AG04450 (cell line): ENCODE results near the gene PLA2G6. TPM values are rescaled to one million over a fixed set of nuclear protein-coding genes. Genes with fewer than 3 reads are reported as not detected.

Source experiments
- CTCF ChIA-PET: fragments of 300-600, 350-600 bp; formaldehyde crosslinking; extraction: SDS; loops from one replicate; lab custom pipeline; 2022; ENCODE audit warnings: antibody characterized with exemption, inconsistent platforms; lab: Charles Lee
- POLR2A ChIA-PET: fragments of 350-600 bp; formaldehyde crosslinking; extraction: SDS; loops from one replicate; lab custom pipeline; 2021; ENCODE audit warnings: antibody characterized with exemption, inconsistent platforms; lab: Yijun Ruan, JAX
- DNase-seq: peaks from one replicate; pipeline ENCODE4 v3.0.0-alpha.2; 2011; ENCODE audit warnings: low read depth, low spot score
- H3K27ac ChIP-seq: one replicate; pipeline ENCODE4 v1.5.1; 2012; ENCODE audit warnings: low read depth, low read length, control low read depth
- H3K27me3 ChIP-seq: one replicate; pipeline ENCODE4 v1.6.0; 2012; ENCODE audit warnings: low read length; ENCODE audit not compliant: control insufficient read depth, insufficient read depth
- H3K4me3 ChIP-seq: 2 replicates; pipeline ENCODE4 v1.5.1; 2011; ENCODE audit warnings: mild to moderate bottlenecking, low read depth, low read length, control low read depth
- H3K9me3 ChIP-seq: 2 replicates; pipeline ENCODE4 v1.5.1; 2012; ENCODE audit warnings: low read length; ENCODE audit not compliant: control insufficient read depth, insufficient read depth
- polyA plus RNA-seq: library from polyadenylated mRNA; depleted of rRNA; stranded (reverse); fragments of >200 nt; gene quantifications from 2 replicates; pipeline ENCODE4 v1.2.3, GENCODE V29; 2011
- TF ChIP-seq, protein P1 (sequence below): IDR thresholded peaks from 2 replicates; pipeline ENCODE4 v1.5.1; 2011; ENCODE audit warnings: low read depth, low read length, control low read depth, inconsistent platforms

Gene PLA2G6
- polyA plus RNA-seq, 1 experiment = 5.0 TPM

DNA sequence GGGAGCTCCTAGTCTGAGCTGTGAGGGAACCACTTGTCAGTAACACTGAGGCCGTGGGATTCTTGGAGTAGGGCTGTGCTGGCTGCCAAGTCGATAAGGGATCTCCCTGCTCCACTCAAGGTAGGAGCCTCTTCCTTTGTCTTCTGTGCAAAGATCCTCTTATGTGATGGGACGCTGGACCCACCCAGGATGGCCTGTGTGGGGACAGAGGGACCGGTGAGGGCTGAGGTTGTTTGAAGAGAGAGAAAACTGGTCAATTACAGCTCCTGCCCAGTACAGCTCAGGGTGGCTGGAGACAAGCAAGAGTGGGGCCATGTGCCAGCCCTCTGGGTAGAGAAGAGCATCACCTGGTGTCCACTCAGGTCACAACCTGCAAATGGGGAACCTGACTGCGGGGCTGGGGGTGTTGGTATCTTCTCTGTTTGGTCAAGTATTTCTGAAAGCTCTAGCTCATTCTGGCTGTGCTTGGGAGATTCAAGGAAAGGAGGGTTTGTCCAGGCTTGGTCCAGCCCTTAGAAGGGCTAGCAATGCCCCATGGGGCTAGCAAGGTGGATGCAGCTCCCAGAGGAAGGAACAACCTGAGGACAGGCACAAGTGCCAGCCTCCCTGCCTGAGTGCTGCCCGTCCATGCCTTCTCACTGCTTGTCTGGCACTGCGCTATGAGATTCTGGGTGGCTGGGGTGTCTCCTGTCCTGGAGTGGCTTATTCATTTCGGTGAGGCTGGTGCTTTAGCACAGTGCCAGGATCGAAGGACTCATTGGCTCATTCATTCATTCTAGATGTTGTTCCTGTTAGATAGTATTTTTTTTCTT lies 43.5 kb downstream of the PLA2G6 start:
- H3K4me3 ChIP-seq = no peak overlapping the region
- H3K9me3 ChIP-seq = no peaks in the 10 kb centered on the region; the same call in 1 of the 2 replicates
- POLR2A ChIA-PET = no interaction called here
- H3K27ac ChIP-seq = no peak overlapping the region
- DNase-seq = no peak
- CTCF ChIA-PET = interaction anchor here (0.9 to 2.4 kb wide), 3 partner anchors 24 to 216 kb away, joined by 3 to 17 read pairs (median 3); no protein-coding TSS in a partner anchor
- TF ChIP-seq, protein P1, sequence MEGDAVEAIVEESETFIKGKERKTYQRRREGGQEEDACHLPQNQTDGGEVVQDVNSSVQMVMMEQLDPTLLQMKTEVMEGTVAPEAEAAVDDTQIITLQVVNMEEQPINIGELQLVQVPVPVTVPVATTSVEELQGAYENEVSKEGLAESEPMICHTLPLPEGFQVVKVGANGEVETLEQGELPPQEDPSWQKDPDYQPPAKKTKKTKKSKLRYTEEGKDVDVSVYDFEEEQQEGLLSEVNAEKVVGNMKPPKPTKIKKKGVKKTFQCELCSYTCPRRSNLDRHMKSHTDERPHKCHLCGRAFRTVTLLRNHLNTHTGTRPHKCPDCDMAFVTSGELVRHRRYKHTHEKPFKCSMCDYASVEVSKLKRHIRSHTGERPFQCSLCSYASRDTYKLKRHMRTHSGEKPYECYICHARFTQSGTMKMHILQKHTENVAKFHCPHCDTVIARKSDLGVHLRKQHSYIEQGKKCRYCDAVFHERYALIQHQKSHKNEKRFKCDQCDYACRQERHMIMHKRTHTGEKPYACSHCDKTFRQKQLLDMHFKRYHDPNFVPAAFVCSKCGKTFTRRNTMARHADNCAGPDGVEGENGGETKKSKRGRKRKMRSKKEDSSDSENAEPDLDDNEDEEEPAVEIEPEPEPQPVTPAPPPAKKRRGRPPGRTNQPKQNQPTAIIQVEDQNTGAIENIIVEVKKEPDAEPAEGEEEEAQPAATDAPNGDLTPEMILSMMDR = no peak
- no peaks in the 10 kb centered on the region for H3K27me3 ChIP-seq

DNA sequence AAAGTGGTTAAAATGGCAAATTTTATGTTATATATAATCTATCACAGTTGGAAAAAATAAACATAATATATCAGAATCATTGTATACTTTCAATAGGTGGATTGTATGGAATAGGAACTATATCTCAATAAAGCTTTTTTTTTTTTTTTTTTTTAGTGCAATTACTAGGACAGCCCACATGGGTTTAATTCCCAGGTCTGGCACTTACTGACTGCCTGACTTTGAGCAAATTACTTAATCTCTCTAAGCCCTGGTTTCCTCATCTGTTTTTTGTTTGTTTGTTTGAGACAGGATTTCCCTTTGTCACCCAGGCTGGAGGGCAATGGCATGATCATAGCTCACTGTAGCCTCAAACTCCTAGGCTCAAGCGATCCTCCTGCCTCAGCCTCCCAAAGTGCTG lies 45.0 kb downstream of the PLA2G6 start:
- DNase-seq = no peak
- no peaks in the 10 kb centered on the region; the same call in 1 of the 2 replicates for H3K9me3 ChIP-seq
- POLR2A ChIA-PET = interaction anchor here (0.5 kb wide), 1 partner anchor 146 kb away, joined by 3 read pairs; no protein-coding TSS in a partner anchor

DNA sequence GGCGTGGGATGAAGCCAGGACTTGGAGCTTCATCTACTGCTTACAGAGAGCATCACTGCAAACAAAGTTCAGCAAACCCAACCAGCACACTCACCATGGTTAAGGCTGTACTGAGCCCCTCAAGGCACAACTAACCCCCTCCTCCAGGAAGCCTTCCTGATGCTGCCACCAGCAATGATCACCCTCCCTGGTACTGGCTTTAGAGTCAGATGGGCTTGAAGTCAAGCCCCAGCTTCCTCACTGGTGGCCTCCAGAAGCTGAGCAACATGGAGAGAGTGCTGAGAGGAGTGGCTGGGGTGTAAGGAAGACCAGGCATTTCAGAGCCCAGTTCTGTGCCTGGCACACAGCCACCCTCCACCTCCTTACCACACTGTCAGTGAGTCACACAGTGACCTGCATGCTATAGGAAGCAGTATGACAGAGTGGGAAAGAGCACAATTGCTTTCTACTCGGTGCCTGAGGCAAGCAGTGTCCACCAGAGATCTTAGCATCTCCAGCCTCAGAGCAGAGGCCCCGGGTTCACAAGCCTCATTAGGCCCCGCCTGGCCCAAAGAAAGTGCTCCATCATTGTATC lies 46.4 kb downstream of the PLA2G6 start:
- H3K4me3 ChIP-seq = no peak overlapping the region
- no peaks in the 10 kb centered on the region for H3K27me3 ChIP-seq
- TF ChIP-seq, protein P1 = no peak
- H3K9me3 ChIP-seq = no peaks in the 10 kb centered on the region; the same call in 1 of the 2 replicates
- peak; percentile 39 for DNase-seq
- ChIA-PET CTCF (interaction anchor here (1.2 to 1.3 kb wide), 2 partner anchors 20 to 37 kb away, joined by 3 to 7 read pairs; no protein-coding TSS in a partner anchor), POLR2A (no interaction called here)
- peak overlapping the region; percentile 31 for H3K27ac ChIP-seq

More for the DNA sequence above, 45.0 kb downstream of the PLA2G6 start:
- CTCF ChIA-PET = interaction anchor here (2.4 kb wide), 1 partner anchor 22 kb away, joined by 17 read pairs; no protein-coding TSS in a partner anchor
- no peak overlapping the region for H3K4me3 ChIP-seq
- no peaks in the 10 kb centered on the region for H3K27me3 ChIP-seq
- H3K27ac ChIP-seq = no peak overlapping the region
- TF ChIP-seq, protein P1 = 0 out of 2 replicates have a peak, but pooled peaks have one; percentile 4

DNA sequence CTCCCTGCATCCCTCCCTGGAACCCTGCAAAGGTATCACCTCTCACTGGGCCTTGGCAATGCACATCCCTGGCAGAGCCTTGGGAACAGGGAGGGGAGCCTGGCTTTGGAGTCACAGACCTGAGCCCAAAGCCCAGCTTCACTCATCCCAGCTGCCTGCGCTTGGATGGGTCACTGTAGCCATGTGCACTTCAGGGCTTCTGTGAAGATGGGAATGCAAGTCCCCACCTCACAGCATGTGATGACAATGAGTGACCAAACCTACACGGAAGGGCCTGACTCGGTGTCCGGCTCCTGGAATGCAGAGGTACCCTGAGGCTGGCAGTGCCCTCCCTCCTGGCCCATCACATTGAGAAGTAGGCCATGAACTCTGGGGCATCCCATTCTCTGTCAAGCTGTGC lies 48.3 kb downstream of the PLA2G6 start:
- no peak for DNase-seq
- H3K4me3 ChIP-seq = no peak overlapping the region
- ChIA-PET CTCF (no interaction called here), POLR2A (no interaction called here)
- H3K27ac ChIP-seq = no peak overlapping the region
- TF ChIP-seq, protein P1 = no peak
- H3K27me3 ChIP-seq = no peaks in the 10 kb centered on the region
- H3K9me3 ChIP-seq = no peaks in the 10 kb centered on the region; the same call in 1 of the 2 replicates

- DNase-seq = no peak
- TF ChIP-seq, protein P1 = no peak
- ChIA-PET POLR2A (no interaction called here), CTCF (no interaction called here)
- Histone ChIP-seq H3K4me3 (no peak overlapping the region), H3K27ac (no peak overlapping the region), H3K27me3 (no peaks in the 10 kb centered on the region), H3K9me3 (no peaks in the 10 kb centered on the region; the same call in 1 of the 2 replicates)
These were observed 48.8 kb downstream of the PLA2G6 start for GRCh38 chr22:38132794-38133193.
